Measurements from ENCODE around the gene CIRBP.

Gene CIRBP

GRCh38 chr19:1275976-1276627 is 7.0 kb downstream of the CIRBP start:
- no peak for DNase-seq (ENCODE audit: low read depth)
- TF ChIP-seq CTCF (IDR thresholded peaks at IDR 0.05; ENCODE audit: low read depth, low read length, missing control alignments): no peak
- peak overlapping the region; percentile 62 for H3K4me3 ChIP-seq (ENCODE audit: low read depth, low read length)
- in situ Hi-C loops (cut with HindIII; ENCODE audit: low sequenced_read_pairs): no loop called here

GRCh38 chr19:1276628-1277022 is 7.5 kb downstream of the CIRBP start:
- no peak for TF ChIP-seq CTCF (IDR thresholded peaks at IDR 0.05; ENCODE audit: low read depth, low read length, missing control alignments)
- no peak for DNase-seq (ENCODE audit: low read depth)
- in situ Hi-C loops (cut with HindIII; ENCODE audit: low sequenced_read_pairs): no loop called here
- H3K4me3 ChIP-seq (ENCODE audit: low read depth, low read length): peak overlapping the region; percentile 62

- no peak for DNase-seq (ENCODE audit: low read depth)
- no peak for TF ChIP-seq CTCF (IDR thresholded peaks at IDR 0.05; ENCODE audit: low read depth, low read length, missing control alignments)
- H3K4me3 ChIP-seq (ENCODE audit: low read depth, low read length): no peak overlapping the region
- in situ Hi-C loops (cut with HindIII; ENCODE audit: low sequenced_read_pairs): no loop called here
Observed at GRCh38 chr19:1277061-1277460, 7.9 kb downstream of the CIRBP start.

- TF ChIP-seq CTCF (IDR thresholded peaks at IDR 0.05; ENCODE audit: low read depth, low read length, missing control alignments): no peak
- H3K4me3 ChIP-seq (ENCODE audit: low read depth, low read length): no peak overlapping the region
- in situ Hi-C loops (cut with HindIII; ENCODE audit: low sequenced_read_pairs): no loop called here
- no peak for DNase-seq (ENCODE audit: low read depth)
Observed at GRCh38 chr19:1278074-1278473, 8.9 kb downstream of the CIRBP start.

GRCh38 chr19:1278713-1279660 is 9.9 kb downstream of the CIRBP start:
- no peak for TF ChIP-seq CTCF (IDR thresholded peaks at IDR 0.05; ENCODE audit: low read depth, low read length, missing control alignments)
- no peak overlapping the region for H3K4me3 ChIP-seq (ENCODE audit: low read depth, low read length)
- DNase-seq (ENCODE audit: low read depth): no peak
- in situ Hi-C loops (cut with HindIII; ENCODE audit: low sequenced_read_pairs): no loop called here

- in situ Hi-C loops (cut with HindIII; ENCODE audit: low sequenced_read_pairs): loop anchor here (5.0 kb wide), 2 partner anchors 42 to 132 kb away; no protein-coding TSS in a partner anchor
- peak; percentile 71 for DNase-seq (ENCODE audit: low read depth)
- no peak overlapping the region for H3K4me3 ChIP-seq (ENCODE audit: low read depth, low read length)
- TF ChIP-seq CTCF (IDR thresholded peaks at IDR 0.05; ENCODE audit: low read depth, low read length, missing control alignments): peak; percentile 97
Observed at GRCh38 chr19:1279782-1280341, 10.7 kb downstream of the CIRBP start.
